Stomach smooth muscle (tissue), 2 donors: ENCODE measurements around the gene PDLIM5.
"Not testable (repeated sequence)": the region's sequence is repeated elsewhere in the genome, so short reads cannot be mapped to it uniquely, and the experiment has no call there.

ENCODE experiments used
- H3K27ac ChIP-seq: one replicate; pipeline ENCODE4 v1.7.0; 2013; ENCODE audit warnings: mild to moderate bottlenecking, low read length, inconsistent platforms
- H3K27me3 ChIP-seq, 2 donors: one replicate each; pipeline ENCODE4 v1.7.0; 2013; ENCODE audit warnings: low read length in 2 of 2; ENCODE audit not compliant: insufficient read depth in 2 of 2, control insufficient read depth in 1 of 2
- H3K36me3 ChIP-seq, 2 donors: one replicate each; pipeline ENCODE4 v1.7.0; 2013; ENCODE audit warnings: low read length in 2 of 2; ENCODE audit not compliant: control insufficient read depth in 2 of 2, insufficient read depth in 2 of 2
- H3K4me1 ChIP-seq: one replicate; pipeline ENCODE4 v1.7.0; 2013; ENCODE audit warnings: low read length; ENCODE audit not compliant: control insufficient read depth, insufficient read depth
- H3K4me3 ChIP-seq, 2 donors: one replicate each; pipeline ENCODE4 v1.7.0; 2013; ENCODE audit warnings: low read length in 2 of 2
- H3K9ac ChIP-seq, 2 donors: one replicate each; pipeline ENCODE4 v1.7.0; 2013; ENCODE audit warnings: low read length in 2 of 2, mild to moderate bottlenecking in 1 of 2
- H3K9me3 ChIP-seq, 2 donors: one replicate each; pipeline ENCODE4 v1.7.0; 2013; ENCODE audit warnings: low read length in 2 of 2; ENCODE audit not compliant: control insufficient read depth in 2 of 2
- donor health status: healthy.
- donor health status: Pancreatic carcinoma.

Gene PDLIM5

DNA sequence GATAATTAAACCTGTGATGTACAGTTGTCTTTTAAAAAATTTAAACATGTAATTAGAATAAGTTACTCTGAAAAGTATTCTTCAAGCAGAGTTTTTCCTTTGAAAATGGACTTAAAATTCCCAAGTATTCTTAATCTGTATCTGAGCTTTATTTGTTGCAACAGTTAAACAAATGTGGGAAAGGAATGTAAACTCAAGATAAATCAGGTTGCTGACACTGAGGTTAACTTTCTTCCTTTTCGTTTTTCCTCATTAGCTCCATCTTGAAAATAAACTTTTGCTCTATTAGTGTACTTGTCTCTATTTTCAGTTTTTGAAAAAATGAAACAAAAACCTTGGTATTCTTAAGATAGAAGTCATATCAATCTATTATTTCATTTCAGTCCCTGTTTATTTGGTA is 161.5 kb downstream of the PDLIM5 start:
- Histone ChIP-seq H3K36me3 (peaks cover 4 to 5% of the 10 kb centered on the region in 2 donors), H3K9ac (no peak overlapping the region), H3K27ac (no peak overlapping the region), H3K9me3 (no peaks in the 10 kb centered on the region), H3K27me3 (no peaks in the 10 kb centered on the region), H3K4me1 (no peaks in the 10 kb centered on the region), H3K4me3 (no peak overlapping the region)

DNA sequence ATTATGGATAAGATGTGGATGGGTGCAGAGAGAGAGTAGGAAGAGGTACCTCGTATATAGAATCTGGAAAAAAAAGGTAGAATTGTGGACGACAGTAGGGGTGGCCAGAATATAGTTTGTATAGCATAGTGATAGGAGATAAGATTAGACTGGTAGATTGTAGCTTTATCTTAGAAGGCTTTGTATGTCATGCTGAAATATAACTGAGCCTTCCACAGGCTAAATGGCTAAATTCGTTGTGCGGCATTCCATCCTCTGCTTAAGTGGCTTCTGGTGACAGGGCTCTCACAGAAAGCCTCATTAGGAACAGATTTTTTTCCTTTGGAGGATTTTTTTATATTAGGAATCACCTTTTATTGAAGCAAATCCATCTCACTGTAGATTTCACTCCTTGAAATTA is 163.7 kb downstream of the PDLIM5 start:
- no peaks in the 10 kb centered on the region for H3K27me3 ChIP-seq
- H3K36me3 ChIP-seq = peaks cover 8 to 16% of the 10 kb centered on the region in 2 donors
- no peak overlapping the region for H3K27ac ChIP-seq
- no peaks in the 10 kb centered on the region for H3K9me3 ChIP-seq
- no peak overlapping the region for H3K4me3 ChIP-seq
- no peak overlapping the region for H3K9ac ChIP-seq
- no peaks in the 10 kb centered on the region for H3K4me1 ChIP-seq

- Histone ChIP-seq H3K27me3 (no peaks in the 10 kb centered on the region), H3K9ac (no peak overlapping the region), H3K36me3 (peaks cover 8 to 16% of the 10 kb centered on the region in 2 donors), H3K9me3 (no peaks in the 10 kb centered on the region), H3K27ac (no peak overlapping the region), H3K4me1 (no peaks in the 10 kb centered on the region), H3K4me3 (no peak overlapping the region)
These were observed 169.8 kb downstream of the PDLIM5 start for GRCh38 chr4:94621491-94622080.

GRCh38 chr4:94623126-94623911 is 171.6 kb downstream of the PDLIM5 start:
- Histone ChIP-seq H3K27ac (no peak overlapping the region), H3K36me3 (peaks cover 4 to 10% of the 10 kb centered on the region in 2 donors), H3K4me1 (no peaks in the 10 kb centered on the region), H3K9ac (no peak overlapping the region), H3K4me3 (no peak overlapping the region), H3K9me3 (no peaks in the 10 kb centered on the region), H3K27me3 (no peaks in the 10 kb centered on the region)

- H3K9me3 ChIP-seq = no peaks in the 10 kb centered on the region
- H3K36me3 ChIP-seq = no peaks in the 10 kb centered on the region
- no peak overlapping the region for H3K27ac ChIP-seq
These were observed 175.2 kb downstream of the PDLIM5 start for GRCh38 chr4:94626942-94627341.

DNA sequence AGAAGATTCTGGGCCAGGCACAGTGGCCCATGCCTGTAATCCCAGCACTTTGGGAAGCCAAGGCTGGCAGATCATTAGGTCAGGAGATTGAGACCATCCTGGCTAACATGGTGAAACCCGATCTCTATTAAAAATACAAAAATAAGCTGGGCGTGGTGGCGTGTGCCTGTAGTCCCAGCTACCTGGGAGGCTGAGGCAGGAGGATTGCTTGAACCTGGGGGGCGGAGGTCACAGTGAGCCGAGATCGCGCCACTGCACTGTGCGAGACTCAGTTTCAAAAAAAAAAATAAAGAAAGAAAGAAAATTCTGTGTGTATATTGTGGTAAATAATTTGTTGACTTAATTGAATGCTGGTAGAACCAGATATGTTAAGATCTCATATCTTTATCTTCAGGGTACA is 177.3 kb downstream of the PDLIM5 start:
- H3K36me3 ChIP-seq, H3K4me3 ChIP-seq, H3K27ac ChIP-seq, H3K4me1 ChIP-seq, H3K9me3 ChIP-seq, H3K9ac ChIP-seq, H3K27me3 ChIP-seq: not testable (repeated sequence)

More at GRCh38 chr4:94626942-94627341, 175.2 kb downstream of the PDLIM5 start:
- Histone ChIP-seq H3K4me1 (peaks cover 4% of the 10 kb centered on the region), H3K4me3 (no peak overlapping the region), H3K9ac (no peak overlapping the region), H3K27me3 (no peaks in the 10 kb centered on the region)

DNA sequence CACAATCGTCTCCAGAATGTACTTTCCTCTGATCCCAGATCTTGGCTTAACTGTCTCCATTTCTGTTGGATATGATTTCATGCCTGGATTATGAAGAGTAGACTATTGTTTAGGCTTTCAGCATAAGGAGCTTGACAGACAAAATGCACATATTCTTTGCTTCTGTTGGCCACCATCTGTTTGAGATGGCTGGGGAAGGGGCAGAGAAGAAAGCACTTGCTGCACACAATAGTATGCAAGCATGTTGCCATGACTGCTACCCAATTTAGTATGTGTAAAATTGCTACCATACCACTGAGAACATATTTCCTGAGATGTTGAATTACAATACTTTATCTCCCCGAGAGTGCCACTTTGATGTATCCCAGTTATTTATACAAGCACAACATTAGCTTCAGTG is 178.1 kb downstream of the PDLIM5 start:
- Histone ChIP-seq H3K9me3 (no peaks in the 10 kb centered on the region), H3K36me3 (no peaks in the 10 kb centered on the region), H3K27ac (no peak overlapping the region), H3K27me3 (no peaks in the 10 kb centered on the region), H3K9ac (no peak overlapping the region), H3K4me1 (peaks cover 4% of the 10 kb centered on the region), H3K4me3 (no peak overlapping the region)

DNA sequence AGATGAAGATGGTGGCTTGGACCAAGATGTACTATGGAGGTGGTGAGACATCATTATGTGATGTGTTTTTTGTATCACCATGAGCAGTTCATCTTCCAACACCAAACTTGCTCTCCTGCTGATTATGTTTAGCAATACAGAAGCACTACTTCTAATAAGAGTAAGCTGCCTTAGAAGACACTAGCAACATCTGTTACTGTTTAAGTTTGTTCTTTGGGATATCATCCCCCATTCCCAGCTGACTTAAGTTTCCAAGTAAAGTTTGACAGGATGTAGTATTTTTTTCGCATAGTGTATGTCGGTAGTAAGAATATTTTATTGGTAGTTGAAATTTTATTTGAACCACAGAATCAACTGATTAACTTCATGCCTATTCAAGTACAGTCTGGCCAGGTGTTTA is 182.5 kb downstream of the PDLIM5 start:
- no peak overlapping the region for H3K27ac ChIP-seq
- H3K27me3 ChIP-seq = no peaks in the 10 kb centered on the region
- H3K4me3 ChIP-seq = no peak overlapping the region
- H3K36me3 ChIP-seq = peaks cover 2 to 5% of the 10 kb centered on the region in 2 donors
- peaks cover 4% of the 10 kb centered on the region for H3K4me1 ChIP-seq
- no peaks in the 10 kb centered on the region for H3K9me3 ChIP-seq
- no peak overlapping the region for H3K9ac ChIP-seq

DNA sequence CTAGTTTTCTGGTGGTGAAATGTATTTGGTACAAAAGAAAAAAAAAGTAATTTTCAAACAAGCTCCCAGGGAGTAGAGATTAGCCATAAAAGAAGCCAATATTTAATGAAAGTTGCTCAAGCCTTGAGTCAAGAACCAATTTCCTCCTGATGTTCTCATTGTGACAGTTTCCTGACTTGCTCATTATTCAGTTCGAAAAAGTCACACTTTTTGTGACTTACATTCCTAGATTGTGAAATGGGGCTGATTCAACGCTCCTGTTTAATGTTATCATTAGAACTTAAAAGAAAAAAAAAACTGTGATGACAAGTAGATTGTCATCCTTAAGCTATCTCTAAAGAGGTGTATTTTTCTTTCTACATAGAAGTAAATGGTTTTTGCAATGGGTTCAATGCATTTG is 183.4 kb downstream of the PDLIM5 start:
- Histone ChIP-seq H3K27me3 (no peaks in the 10 kb centered on the region), H3K36me3 (peaks cover 2 to 5% of the 10 kb centered on the region in 2 donors), H3K9ac (no peak overlapping the region), H3K4me3 (no peak overlapping the region), H3K9me3 (no peaks in the 10 kb centered on the region), H3K27ac (no peak overlapping the region), H3K4me1 (no peaks in the 10 kb centered on the region)

DNA sequence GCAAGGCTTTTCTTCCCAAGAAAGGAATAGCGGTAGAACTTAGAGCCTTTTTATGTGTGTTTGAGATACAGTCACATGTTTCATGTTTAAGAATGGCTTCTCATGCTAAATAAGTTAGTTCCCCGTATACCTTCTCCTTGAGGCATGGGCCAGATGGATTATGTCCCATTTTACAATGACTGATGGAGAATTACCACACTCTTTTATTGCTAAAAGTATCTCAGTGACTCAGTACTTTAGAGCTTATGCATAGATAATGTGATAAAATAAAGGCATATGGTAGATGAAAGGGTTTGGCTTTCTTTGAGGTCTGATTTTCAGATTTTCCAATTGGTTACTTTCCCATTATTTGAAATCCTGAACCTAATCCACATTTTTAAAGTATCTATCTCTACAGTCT is 184.3 kb downstream of the PDLIM5 start:
- Histone ChIP-seq H3K9me3 (no peaks in the 10 kb centered on the region), H3K9ac (no peak overlapping the region), H3K36me3 (peaks cover 4 to 6% of the 10 kb centered on the region in 2 donors), H3K27me3 (no peaks in the 10 kb centered on the region), H3K4me3 (no peak overlapping the region), H3K4me1 (no peaks in the 10 kb centered on the region), H3K27ac (no peak overlapping the region)

- Histone ChIP-seq H3K9me3 (no peaks in the 10 kb centered on the region), H3K27me3 (no peaks in the 10 kb centered on the region), H3K27ac (no peak overlapping the region), H3K4me1 (no peaks in the 10 kb centered on the region), H3K4me3 (no peak overlapping the region), H3K36me3 (peaks cover 7 to 10% of the 10 kb centered on the region in 2 donors), H3K9ac (no peak overlapping the region)
These were observed 187.6 kb downstream of the PDLIM5 start for GRCh38 chr4:94639298-94639697.
